ENCODE data around the gene MAN1C1.

Gene MAN1C1

DNA sequence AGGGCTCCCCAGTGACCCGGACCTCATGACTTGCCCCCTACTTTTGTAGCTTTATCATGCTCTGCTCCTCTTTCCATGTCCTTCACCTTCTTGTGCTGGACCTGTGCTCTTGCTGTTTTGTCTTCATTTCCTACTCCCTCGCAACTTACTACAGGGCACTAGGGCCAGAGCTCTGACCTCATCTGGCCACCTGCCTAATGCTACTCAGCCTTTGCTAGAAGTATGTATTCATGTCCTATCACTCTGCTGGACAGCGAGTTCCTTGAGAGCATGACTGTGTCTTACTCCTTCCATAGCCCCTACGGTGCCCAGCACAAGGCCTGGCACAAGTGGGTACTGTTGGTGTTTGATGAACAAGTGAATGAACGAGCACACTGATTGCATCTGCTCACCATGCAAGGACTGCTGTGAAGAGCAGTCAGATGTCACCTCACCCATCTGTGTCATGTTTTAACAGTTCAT is 205.1 kb downstream of the MAN1C1 start:
- no peak for DNase-seq

DNA sequence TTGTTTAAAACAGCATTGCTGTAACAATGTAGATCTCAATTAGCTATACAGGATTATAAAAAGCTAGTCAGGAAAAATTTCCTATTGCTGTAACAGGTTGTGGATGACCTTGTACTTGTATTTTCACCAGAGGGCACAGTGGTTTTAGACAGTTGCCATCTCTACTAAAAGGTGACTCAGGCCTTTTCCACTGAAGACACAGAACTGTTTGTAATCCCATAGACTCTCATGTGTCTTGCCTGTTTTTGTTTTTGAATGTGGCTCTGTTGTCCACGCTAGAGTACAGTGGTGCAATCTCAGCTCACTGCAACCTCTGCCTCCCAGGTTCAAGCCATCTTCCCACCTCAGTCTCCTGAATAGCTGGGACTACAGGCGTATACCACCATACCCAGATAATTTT is 209.0 kb downstream of the MAN1C1 start:
- no peak for DNase-seq

DNA sequence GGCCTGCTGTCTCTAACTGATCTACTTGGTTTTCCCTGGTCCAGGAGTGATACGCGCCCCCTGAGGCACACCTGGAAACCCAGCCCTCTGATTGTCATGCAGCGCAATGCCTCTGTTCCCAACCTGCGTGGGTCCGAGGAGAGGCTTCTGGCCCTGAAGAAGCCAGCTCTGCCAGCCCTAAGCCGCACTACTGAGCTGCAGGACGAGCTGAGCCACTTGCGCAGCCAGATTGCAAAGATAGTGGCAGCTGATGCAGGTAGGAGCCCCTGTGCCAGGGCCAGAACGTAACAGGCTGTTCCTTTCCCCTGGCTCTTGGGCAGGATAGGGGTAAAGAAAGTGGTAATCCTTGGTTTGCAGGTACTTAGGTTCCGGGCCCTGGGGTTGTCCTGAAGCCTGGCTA is 210.0 kb downstream of the MAN1C1 start:
- no peak for DNase-seq

DNA sequence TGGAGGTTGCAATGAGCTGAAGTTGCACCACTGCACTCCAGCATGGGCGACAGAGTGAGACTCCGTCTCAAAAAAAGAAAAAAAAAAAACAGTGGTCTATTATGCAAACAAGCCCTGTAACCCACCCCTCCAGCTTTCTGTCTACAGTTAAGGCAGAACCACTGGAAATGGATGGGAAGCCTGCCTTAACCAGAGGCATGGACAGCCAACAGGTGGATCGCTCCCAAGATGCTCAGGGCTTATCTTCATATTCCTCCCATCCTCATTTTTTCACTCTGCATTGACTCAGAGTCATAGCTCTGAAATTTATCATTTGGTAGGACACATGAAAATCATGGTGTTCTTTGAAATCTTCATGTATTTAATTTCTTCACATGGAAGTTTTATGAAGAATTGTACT is 211.9 kb downstream of the MAN1C1 start:
- DNase-seq, result no peak

DNA sequence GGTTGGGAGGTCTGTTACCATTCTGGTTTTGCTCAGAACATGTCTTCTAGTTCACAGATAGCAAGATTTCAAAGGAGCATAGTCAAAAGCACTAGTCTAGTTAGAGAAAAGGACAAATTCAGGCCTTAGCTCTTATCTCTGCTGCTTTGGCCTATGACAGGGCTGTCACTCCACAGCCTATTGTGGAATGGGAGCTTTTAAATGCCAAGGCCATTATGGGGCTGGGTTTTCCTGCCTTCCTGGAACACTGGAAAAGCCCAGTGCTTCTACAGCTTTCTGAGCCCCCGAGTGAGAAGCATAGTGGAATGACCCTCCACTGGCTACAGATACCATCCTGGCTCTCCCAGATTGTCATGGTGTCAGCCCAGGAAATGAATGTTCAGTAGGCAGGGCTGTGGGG is 212.5 kb downstream of the MAN1C1 start:
- no peak for DNase-seq

DNA sequence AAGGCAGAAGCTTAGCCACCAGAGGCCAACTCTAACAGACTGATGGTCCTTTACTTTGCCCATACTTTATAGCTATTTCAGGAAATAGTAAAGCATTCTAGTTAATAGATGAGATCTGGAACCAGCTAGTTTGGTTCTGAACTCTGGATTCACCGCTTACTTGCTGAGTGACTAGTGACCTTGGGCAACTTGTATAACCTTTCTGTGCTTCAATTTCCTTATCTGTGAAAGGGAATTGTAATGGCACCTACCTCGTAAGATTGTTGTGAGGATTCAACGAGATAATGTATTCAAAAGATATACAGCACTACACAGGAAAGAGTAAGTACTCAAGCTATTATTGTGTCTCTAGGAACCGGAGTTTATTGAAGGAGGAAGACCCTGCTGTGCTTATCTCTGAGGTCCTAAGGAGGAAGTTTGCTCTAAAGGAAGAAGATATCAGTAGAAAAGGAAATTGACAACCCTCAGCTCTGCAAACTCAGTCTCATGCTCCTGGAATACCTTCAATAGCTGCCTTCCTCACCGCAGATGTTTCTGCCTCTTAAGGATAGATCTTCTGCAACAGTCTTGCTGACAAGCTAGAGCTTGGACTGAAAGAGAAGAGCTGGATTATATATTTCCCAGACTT is 215.1 kb downstream of the MAN1C1 start:
- DNase-seq, result no peak

DNA sequence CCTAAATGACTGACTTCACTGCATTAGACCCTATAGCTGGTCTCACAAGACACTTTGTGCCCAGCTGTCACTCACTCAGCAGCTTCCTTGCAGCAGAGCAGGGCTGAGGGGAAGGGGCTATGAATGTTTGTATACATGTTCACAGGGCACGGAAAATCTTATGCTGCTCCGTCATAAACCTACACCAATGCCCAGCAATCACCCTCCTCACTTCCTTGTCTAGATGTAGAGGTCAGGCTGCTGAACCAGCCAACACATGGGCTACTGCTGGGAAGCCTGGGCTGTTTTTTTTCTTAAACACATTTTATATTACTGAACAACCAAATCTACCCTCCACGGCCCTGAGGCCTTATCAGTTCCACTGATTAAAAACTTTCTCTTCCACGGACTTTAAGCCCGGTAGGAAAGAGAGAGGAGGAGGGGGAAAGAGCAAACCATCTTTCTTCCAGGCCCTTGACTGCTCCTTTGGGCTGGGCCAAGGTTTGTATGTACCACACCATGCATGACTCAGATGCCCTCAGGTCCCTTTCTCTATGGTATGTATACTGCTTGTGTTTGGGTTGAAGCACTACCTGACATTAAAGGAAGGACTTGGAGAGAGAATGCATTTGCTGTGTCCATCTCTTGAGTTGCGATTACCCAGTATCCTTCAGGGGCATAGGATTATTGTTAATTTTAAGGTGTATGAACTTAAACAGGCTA is 215.9 kb downstream of the MAN1C1 start:
- DNase-seq, result no peak

DNA sequence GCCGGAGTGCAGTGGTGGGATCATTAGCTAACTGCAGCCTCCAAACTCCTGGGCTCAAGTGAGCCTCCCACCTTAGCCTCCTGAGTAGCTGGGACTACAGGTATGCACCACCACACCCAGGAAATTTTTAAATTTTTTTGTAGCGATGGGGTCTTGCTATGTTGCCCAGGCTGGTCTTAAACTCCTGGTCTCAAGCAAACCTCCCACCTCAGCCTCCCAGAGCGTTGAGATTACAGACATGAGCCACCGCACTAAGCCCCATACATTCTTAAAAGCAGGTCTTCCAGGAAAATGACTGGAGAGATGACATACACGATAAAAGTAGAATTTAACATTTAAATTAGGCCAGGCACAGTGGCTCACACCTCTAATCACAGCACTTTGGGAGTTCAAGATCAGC is 216.6 kb downstream of the MAN1C1 start:
- no peak for DNase-seq

Measured in stimulated activated CD4-positive, alpha-beta T cell treated with anti-CD3 and anti-CD28 coated beads, Interleukin-2, amount 100 ng/mL, for 48 hours (primary cell).